Tibial nerve (tissue), 4 donors: ENCODE measurements around the gene COL4A6. TPM values are rescaled to one million over a fixed set of nuclear protein-coding genes. Genes with fewer than 3 reads are reported as not detected.

Experiments
- DNase-seq, 2 donors: peaks; one replicate each; pipeline ENCODE4 v3.0.0-alpha.2; 2019; ENCODE audit warnings: low spot score in 2 of 2
- H3K27ac ChIP-seq, 4 donors: fragments of 200-600 bp; sonication (generic) in 3 of 4; one replicate each; pipeline ENCODE4 v1.5.1; 2017 to 2019; ENCODE audit warnings: mild to moderate bottlenecking in 1 of 4
- H3K27me3 ChIP-seq, 2 donors: fragments of 200-600 bp; sonication (generic) in 1 of 2; one replicate each; pipeline versions ENCODE4 v1.5.1 to v1.6.0; 2017 to 2019
- H3K36me3 ChIP-seq, 3 donors: fragments of 200-600 bp; sonication (generic); one replicate each; pipeline ENCODE4 v1.5.1; 2018 to 2019
- H3K4me1 ChIP-seq, 4 donors: fragments of 200-600 bp; sonication (generic) in 3 of 4; one replicate each; pipeline ENCODE4 v1.5.1; 2017 to 2019
- H3K4me3 ChIP-seq, 4 donors: fragments of 200-600 bp; sonication (generic) in 3 of 4; one replicate each; pipeline ENCODE4 v1.5.1; 2017 to 2019; ENCODE audit warnings: mild to moderate bottlenecking in 1 of 4, moderate library complexity in 1 of 4
- H3K9me3 ChIP-seq, 4 donors: fragments of 200-600 bp; sonication (generic) in 3 of 4; one replicate each; pipeline ENCODE4 v1.5.1; 2017 to 2019
- EP300 ChIP-seq, 2 donors: sonication (generic); formaldehyde crosslinking; IDR thresholded peaks; one replicate each; pipeline ENCODE4 v1.6.1; 2017; ENCODE audit warnings: antibody characterized with exemption in 2 of 2, mild to moderate bottlenecking in 1 of 2
- POLR2A ChIP-seq, 2 donors: fragments of 450-650 bp; IDR thresholded peaks; one replicate each; pipeline ENCODE4 v1.6.1; 2017; ENCODE audit warnings: antibody characterized with exemption in 2 of 2, mild to moderate bottlenecking in 2 of 2, moderate library complexity in 2 of 2
- WGBS, 2 donors: methylation state at CpG; one replicate each; pipeline ENCODE4 v1.1.5; 2018; 5-methylcytosine and 5-hydroxymethylcytosine counted together
- total RNA-seq, 4 donors: library from RNA; depleted of rRNA; stranded (reverse); fragments of >200 nt; gene quantifications; one replicate each; pipeline ENCODE4 v1.1.0, GENCODE V29; 2016
- TF ChIP-seq, protein P1 (sequence below), 5 experiments: fragments of 200-600 bp in 3 of 5; fragments of 450-650 bp in 2 of 5; sonication (generic) in 3 of 5; IDR thresholded peaks; one replicate each; pipeline ENCODE4 v1.5.1; 2016 to 2019; ENCODE audit warnings: antibody characterized with exemption in 5 of 5, mild to moderate bottlenecking in 3 of 5, moderate library complexity in 2 of 5

COL4A6 gene
- total RNA-seq, 4 donors from 2014 or later = under 0.01 to 1.4 (median 0.21) TPM

DNA sequence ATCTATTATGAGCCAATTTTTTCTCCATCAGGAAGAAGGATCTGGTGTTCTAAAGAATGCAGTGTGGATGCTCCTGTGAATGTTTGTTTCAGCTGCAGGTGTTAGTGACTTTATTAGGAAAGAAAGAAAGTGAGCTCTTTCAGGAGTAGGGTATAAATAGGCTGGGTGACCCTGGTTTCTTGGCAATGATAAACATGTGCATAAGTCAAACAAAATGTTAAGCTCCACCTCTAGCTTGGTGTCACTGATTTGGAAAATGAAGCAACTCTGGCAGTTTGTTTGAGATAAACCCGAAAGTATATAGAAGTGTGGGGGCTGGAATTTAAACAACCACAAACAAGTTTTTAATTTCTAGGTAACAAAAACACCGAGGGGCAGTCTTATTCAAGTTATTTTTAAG, 152.3 kb downstream of the COL4A6 start:
- WGBS, 2 donors = 54 to 74% methylated on average over 2 of the region's 2 CpGs
- H3K9me3 ChIP-seq = no peaks in the 10 kb centered on the region
- H3K27me3 ChIP-seq = peaks cover 0 to 5% of the 10 kb centered on the region in 2 donors
- H3K4me1 ChIP-seq = no peaks in the 10 kb centered on the region
- H3K27ac ChIP-seq = no peak overlapping the region
- TF ChIP-seq EP300 (IDR thresholded peaks at IDR 0.05) = no peak
- no peak for TF ChIP-seq POLR2A (IDR thresholded peaks at IDR 0.05)
- TF ChIP-seq, protein P1, sequence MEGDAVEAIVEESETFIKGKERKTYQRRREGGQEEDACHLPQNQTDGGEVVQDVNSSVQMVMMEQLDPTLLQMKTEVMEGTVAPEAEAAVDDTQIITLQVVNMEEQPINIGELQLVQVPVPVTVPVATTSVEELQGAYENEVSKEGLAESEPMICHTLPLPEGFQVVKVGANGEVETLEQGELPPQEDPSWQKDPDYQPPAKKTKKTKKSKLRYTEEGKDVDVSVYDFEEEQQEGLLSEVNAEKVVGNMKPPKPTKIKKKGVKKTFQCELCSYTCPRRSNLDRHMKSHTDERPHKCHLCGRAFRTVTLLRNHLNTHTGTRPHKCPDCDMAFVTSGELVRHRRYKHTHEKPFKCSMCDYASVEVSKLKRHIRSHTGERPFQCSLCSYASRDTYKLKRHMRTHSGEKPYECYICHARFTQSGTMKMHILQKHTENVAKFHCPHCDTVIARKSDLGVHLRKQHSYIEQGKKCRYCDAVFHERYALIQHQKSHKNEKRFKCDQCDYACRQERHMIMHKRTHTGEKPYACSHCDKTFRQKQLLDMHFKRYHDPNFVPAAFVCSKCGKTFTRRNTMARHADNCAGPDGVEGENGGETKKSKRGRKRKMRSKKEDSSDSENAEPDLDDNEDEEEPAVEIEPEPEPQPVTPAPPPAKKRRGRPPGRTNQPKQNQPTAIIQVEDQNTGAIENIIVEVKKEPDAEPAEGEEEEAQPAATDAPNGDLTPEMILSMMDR (IDR thresholded peaks at IDR 0.05) = no peak
- H3K36me3 ChIP-seq = no peaks in the 10 kb centered on the region
- H3K4me3 ChIP-seq = no peak overlapping the region
- no peak for DNase-seq

DNA sequence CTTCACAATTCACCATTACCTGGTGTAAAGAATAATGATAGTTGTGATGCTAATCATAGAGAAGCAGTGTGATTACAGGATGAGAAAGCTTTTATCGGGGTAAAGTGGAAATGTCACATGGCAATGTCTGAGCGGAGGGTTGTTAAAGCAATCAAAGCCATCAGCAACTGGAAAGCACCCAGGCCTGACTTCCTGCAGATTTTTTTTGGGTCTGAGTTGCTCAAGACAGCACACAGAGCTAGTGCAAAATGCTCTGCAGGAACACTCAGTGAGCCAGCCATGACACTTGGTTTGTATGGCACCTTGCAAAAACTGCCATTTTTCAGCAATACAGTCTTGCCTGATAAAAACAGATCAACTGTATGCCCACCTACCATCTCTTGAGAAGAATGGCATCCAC, 152.9 kb downstream of the COL4A6 start:
- TF ChIP-seq EP300 (IDR thresholded peaks at IDR 0.05) (no peak), POLR2A (IDR thresholded peaks at IDR 0.05) (no peak)
- TF ChIP-seq, protein P1 (IDR thresholded peaks at IDR 0.05) = no peak
- Histone ChIP-seq H3K4me1 (no peaks in the 10 kb centered on the region), H3K9me3 (no peaks in the 10 kb centered on the region), H3K4me3 (no peak overlapping the region), H3K27ac (no peak overlapping the region), H3K36me3 (no peaks in the 10 kb centered on the region), H3K27me3 (peaks cover 0 to 5% of the 10 kb centered on the region in 2 donors)
- no peak for DNase-seq
- WGBS, 2 donors = 17 to 63% methylated on average over 2 of the region's 2 CpGs

DNA sequence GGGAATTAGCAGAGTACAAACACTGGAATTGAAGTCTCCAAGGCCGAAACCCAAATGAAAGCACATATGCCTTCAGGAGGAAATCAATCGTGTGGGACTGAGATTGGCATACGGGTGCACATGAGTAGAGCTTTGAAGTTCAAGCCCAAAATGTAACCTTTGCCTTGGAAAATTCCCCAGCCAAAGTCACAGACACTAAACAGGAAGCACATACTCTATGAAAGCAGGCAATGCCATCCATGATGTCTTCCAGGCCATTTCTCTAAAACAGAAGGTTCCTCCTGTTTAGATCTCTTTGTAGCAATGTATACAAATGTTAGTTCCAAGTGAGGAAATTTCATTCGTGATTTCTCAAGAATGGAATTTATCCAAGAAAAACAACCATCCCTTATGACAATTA, 162.5 kb downstream of the COL4A6 start:
- WGBS, 2 donors = 62 to 76% methylated on average over 4 of the region's 4 CpGs
- TF ChIP-seq, protein P1 (IDR thresholded peaks at IDR 0.05) = no peak
- TF ChIP-seq EP300 (IDR thresholded peaks at IDR 0.05) (no peak), POLR2A (IDR thresholded peaks at IDR 0.05) (no peak)
- Histone ChIP-seq H3K4me1 (no peaks in the 10 kb centered on the region), H3K4me3 (no peak overlapping the region), H3K36me3 (no peaks in the 10 kb centered on the region), H3K9me3 (no peaks in the 10 kb centered on the region), H3K27ac (no peak overlapping the region), H3K27me3 (peaks cover 0 to 17% of the 10 kb centered on the region in 2 donors)
- no peak for DNase-seq

GRCh38 chrX:108271397-108271787, 166.8 kb downstream of the COL4A6 start:
- DNase-seq = no peak
- Histone ChIP-seq H3K27ac (no peak overlapping the region), H3K27me3 (peaks cover 0 to 14% of the 10 kb centered on the region in 2 donors), H3K4me1 (no peaks in the 10 kb centered on the region), H3K36me3 (no peaks in the 10 kb centered on the region), H3K4me3 (no peak overlapping the region), H3K9me3 (no peaks in the 10 kb centered on the region)
- WGBS, 2 donors = 43 to 100% methylated on average over 1 to 2 of the region's 2 CpGs
- TF ChIP-seq, protein P1 (IDR thresholded peaks at IDR 0.05) = no peak
- no peak for TF ChIP-seq EP300 (IDR thresholded peaks at IDR 0.05)
- no peak for TF ChIP-seq POLR2A (IDR thresholded peaks at IDR 0.05)

DNA sequence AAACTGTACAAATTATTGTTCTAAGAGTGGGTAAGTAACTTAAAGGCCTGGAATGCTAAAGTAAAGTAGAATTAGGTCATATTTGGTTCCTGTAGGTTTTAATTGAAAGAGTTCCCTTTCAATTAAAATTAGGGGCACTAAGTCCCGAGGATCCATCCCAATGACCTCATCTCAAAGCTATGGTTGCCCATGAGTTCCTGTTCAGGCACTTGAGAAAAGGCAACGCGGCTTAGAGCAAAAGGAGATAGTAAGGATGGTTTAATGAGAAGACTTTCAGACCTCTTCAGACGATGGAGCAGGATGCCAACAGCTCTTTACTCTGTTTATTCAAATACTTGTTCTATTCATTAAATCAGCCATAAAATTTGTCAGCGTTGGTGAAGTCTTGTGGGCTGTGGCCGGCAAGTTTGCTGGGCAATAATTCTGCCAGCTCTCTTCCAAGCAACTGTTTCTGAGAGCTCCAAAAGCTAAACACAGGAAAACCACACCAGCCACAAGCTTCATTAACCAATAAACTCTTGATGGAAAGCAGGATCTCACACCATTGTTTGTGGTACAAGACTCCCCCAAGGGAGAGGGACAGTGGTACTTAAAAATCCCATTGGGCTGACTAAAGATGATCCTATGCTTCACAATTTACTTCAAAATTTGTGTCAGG, 167.4 kb downstream of the COL4A6 start:
- Histone ChIP-seq H3K4me1 (no peaks in the 10 kb centered on the region), H3K27me3 (peaks cover 0 to 12% of the 10 kb centered on the region in 2 donors), H3K4me3 (no peak overlapping the region), H3K9me3 (no peaks in the 10 kb centered on the region), H3K27ac (no peak overlapping the region), H3K36me3 (no peaks in the 10 kb centered on the region)
- DNase-seq = no peak
- no peak for TF ChIP-seq EP300 (IDR thresholded peaks at IDR 0.05)
- TF ChIP-seq POLR2A (IDR thresholded peaks at IDR 0.05) = no peak
- TF ChIP-seq, protein P1 (IDR thresholded peaks at IDR 0.05) = no peak
- WGBS, 2 donors = 41 to 53% methylated on average over 6 of the region's 6 CpGs
